ENCODE data around the gene PSEN1. TPM values are rescaled to one million over a fixed set of nuclear protein-coding genes. Genes with fewer than 3 reads are reported as not detected.

The PSEN1 gene
- total RNA-seq, 1 donor from 2014 or later: 75.3 TPM

DNA sequence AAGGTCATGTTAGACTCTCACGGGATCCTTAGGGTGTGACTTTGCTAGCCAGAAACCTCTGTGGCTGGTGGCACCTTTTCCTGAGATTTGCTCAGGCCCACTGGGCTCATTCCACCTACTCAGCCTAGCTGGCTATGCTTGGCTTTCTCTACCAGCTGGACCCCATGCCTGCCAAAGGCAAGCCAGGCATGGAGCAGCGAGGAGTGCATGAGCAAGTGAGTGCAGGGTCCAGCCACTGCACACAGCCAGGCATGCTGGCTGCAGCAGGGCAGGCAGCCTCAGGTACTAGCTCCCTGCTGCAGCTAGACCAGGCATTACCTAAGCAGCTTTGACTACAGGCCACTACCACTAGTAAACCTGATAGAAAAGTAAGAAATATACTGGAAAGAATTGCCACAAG, 71.3 kb downstream of the PSEN1 start:
- Mint-ChIP-seq H3K4me3 (ENCODE audit: unreplicated experiment) (no peak overlapping the region), H3K9me3 (ENCODE audit: unreplicated experiment) (peaks cover 3% of the 10 kb centered on the region), H3K4me1 (ENCODE audit: unreplicated experiment) (no peaks in the 10 kb centered on the region), H3K27me3 (ENCODE audit: unreplicated experiment) (no peaks in the 10 kb centered on the region), H3K36me3 (ENCODE audit: low read depth, unreplicated experiment) (peaks cover 46% of the 10 kb centered on the region), H3K27ac (ENCODE audit: unreplicated experiment) (no peak overlapping the region)
- DNase-seq (ENCODE audit: low spot score): no peak
- TF ChIP-seq, protein P1, sequence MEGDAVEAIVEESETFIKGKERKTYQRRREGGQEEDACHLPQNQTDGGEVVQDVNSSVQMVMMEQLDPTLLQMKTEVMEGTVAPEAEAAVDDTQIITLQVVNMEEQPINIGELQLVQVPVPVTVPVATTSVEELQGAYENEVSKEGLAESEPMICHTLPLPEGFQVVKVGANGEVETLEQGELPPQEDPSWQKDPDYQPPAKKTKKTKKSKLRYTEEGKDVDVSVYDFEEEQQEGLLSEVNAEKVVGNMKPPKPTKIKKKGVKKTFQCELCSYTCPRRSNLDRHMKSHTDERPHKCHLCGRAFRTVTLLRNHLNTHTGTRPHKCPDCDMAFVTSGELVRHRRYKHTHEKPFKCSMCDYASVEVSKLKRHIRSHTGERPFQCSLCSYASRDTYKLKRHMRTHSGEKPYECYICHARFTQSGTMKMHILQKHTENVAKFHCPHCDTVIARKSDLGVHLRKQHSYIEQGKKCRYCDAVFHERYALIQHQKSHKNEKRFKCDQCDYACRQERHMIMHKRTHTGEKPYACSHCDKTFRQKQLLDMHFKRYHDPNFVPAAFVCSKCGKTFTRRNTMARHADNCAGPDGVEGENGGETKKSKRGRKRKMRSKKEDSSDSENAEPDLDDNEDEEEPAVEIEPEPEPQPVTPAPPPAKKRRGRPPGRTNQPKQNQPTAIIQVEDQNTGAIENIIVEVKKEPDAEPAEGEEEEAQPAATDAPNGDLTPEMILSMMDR (IDR thresholded peaks at IDR 0.05; ENCODE audit: unreplicated experiment): no peak

DNA sequence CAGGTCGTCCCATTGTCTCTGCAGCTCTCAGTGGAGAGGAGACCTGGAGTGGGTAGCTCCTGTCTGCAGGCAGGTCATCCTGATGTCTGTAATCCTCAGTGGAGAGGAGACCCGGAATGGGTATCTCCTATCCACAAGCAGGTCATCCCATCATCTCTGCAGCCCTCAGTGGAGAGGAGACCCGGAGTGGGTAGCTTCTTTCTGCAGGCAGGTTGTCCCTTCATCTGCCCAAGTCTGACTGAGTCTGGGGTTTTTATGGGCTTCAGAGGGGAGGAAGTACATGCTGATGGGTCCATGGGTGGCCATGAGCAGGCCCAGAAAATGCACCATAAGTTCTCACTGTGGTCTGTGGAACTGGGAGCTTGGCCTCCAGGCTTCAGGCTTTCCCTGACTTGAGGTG, 72.1 kb downstream of the PSEN1 start:
- no peaks in the 10 kb centered on the region for H3K4me1 Mint-ChIP-seq (ENCODE audit: unreplicated experiment)
- peak overlapping the region; percentile 83 for H3K4me3 Mint-ChIP-seq (ENCODE audit: unreplicated experiment)
- no peak for DNase-seq (ENCODE audit: low spot score)
- H3K36me3 Mint-ChIP-seq (ENCODE audit: low read depth, unreplicated experiment): peaks cover 50% of the 10 kb centered on the region
- TF ChIP-seq, protein P1 (IDR thresholded peaks at IDR 0.05; ENCODE audit: unreplicated experiment): no peak
- no peak overlapping the region for H3K27ac Mint-ChIP-seq (ENCODE audit: unreplicated experiment)
- H3K9me3 Mint-ChIP-seq (ENCODE audit: unreplicated experiment): peaks cover 3% of the 10 kb centered on the region
- H3K27me3 Mint-ChIP-seq (ENCODE audit: unreplicated experiment): no peaks in the 10 kb centered on the region

- H3K4me3 Mint-ChIP-seq (ENCODE audit: unreplicated experiment): no peak overlapping the region
- no peaks in the 10 kb centered on the region for H3K27me3 Mint-ChIP-seq (ENCODE audit: unreplicated experiment)
- no peak for DNase-seq (ENCODE audit: low spot score)
- H3K36me3 Mint-ChIP-seq (ENCODE audit: low read depth, unreplicated experiment): peaks cover 55% of the 10 kb centered on the region
- no peaks in the 10 kb centered on the region for H3K4me1 Mint-ChIP-seq (ENCODE audit: unreplicated experiment)
- no peak overlapping the region for H3K27ac Mint-ChIP-seq (ENCODE audit: unreplicated experiment)
- peaks cover 3% of the 10 kb centered on the region for H3K9me3 Mint-ChIP-seq (ENCODE audit: unreplicated experiment)
- TF ChIP-seq, protein P1 (IDR thresholded peaks at IDR 0.05; ENCODE audit: unreplicated experiment): no peak
These were observed 72.5 kb downstream of the PSEN1 start for GRCh38 chr14:73208846-73209245.

DNA sequence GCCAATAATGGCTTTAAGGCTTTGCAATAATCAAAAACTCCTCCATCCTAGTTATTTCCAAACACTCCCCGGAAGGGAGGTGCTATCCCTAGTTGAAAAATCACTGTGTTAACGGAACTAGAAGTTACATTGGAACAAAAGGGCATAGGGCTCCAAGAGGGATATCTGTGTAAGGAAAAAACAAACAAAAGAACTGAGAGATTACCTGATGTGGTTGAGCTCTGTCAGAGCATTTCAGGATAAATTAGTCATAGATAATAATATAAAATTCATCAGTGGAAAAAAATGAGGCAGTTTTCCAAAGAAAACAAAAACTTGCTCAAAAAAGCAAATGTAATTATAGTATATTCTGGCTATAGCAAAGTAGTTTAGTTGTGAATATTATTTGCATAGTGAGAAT, 73.6 kb downstream of the PSEN1 start:
- no peak overlapping the region for H3K27ac Mint-ChIP-seq (ENCODE audit: unreplicated experiment)
- H3K27me3 Mint-ChIP-seq (ENCODE audit: unreplicated experiment): no peaks in the 10 kb centered on the region
- H3K4me3 Mint-ChIP-seq (ENCODE audit: unreplicated experiment): no peak overlapping the region
- no peak for DNase-seq (ENCODE audit: low spot score)
- peaks cover 3% of the 10 kb centered on the region for H3K9me3 Mint-ChIP-seq (ENCODE audit: unreplicated experiment)
- H3K36me3 Mint-ChIP-seq (ENCODE audit: low read depth, unreplicated experiment): peaks cover 54% of the 10 kb centered on the region
- TF ChIP-seq, protein P1 (IDR thresholded peaks at IDR 0.05; ENCODE audit: unreplicated experiment): no peak
- no peaks in the 10 kb centered on the region for H3K4me1 Mint-ChIP-seq (ENCODE audit: unreplicated experiment)

GRCh38 chr14:73211251-73212040, 75.1 kb downstream of the PSEN1 start:
- Mint-ChIP-seq H3K27ac (ENCODE audit: unreplicated experiment) (no peak overlapping the region), H3K36me3 (ENCODE audit: low read depth, unreplicated experiment) (peaks cover 42% of the 10 kb centered on the region), H3K9me3 (ENCODE audit: unreplicated experiment) (peaks cover 3% of the 10 kb centered on the region), H3K27me3 (ENCODE audit: unreplicated experiment) (no peaks in the 10 kb centered on the region), H3K4me3 (ENCODE audit: unreplicated experiment) (no peak overlapping the region), H3K4me1 (ENCODE audit: unreplicated experiment) (no peaks in the 10 kb centered on the region)
- TF ChIP-seq, protein P1 (IDR thresholded peaks at IDR 0.05; ENCODE audit: unreplicated experiment): no peak
- DNase-seq (ENCODE audit: low spot score): no peak
